KMS-11 (cell line): ENCODE data around the gene PTGES2.

ENCODE experiments used
- H2AFZ ChIP-seq: fragments of 200-600 bp; sonication (generic); 2 replicates; pipeline ENCODE4 v1.6.1; 2016; ENCODE audit warnings: antibody characterized with exemption, mixed run types, low read depth
- H3K27ac ChIP-seq: fragments of 200-600 bp; sonication (generic); 2 replicates; pipeline ENCODE4 v1.6.1; 2016; ENCODE audit warnings: mild to moderate bottlenecking, mixed run types
- H3K27me3 ChIP-seq: fragments of 200-600 bp; sonication (generic); 2 replicates; pipeline ENCODE4 v1.6.1; 2017; ENCODE audit warnings: mild to moderate bottlenecking, low read depth, mixed run types, moderate library complexity; ENCODE audit not compliant: insufficient read depth
- H3K36me3 ChIP-seq: fragments of 200-600 bp; sonication (generic); 2 replicates; pipeline ENCODE4 v1.6.1; 2017; ENCODE audit warnings: mild to moderate bottlenecking, mixed run types; ENCODE audit not compliant: insufficient read depth
- H3K4me1 ChIP-seq: fragments of 200-600 bp; sonication (generic); 2 replicates; pipeline ENCODE4 v1.6.1; 2016; ENCODE audit warnings: mild to moderate bottlenecking, low read depth, mixed run types; ENCODE audit not compliant: poor library complexity, severe bottlenecking
- H3K4me2 ChIP-seq: fragments of 200-600 bp; sonication (generic); 2 replicates; pipeline ENCODE4 v1.7.0; 2016; ENCODE audit warnings: mild to moderate bottlenecking, mixed run types
- H3K4me3 ChIP-seq: fragments of 200-600 bp; sonication (generic); IDR thresholded peaks from 2 replicates; pipeline ENCODE4 v1.6.1; 2017; ENCODE audit warnings: low read depth, low read length, mixed read lengths; ENCODE audit not compliant: insufficient read depth
- H3K79me2 ChIP-seq: fragments of 200-600 bp; sonication (generic); 2 replicates; pipeline ENCODE4 v1.6.1; 2016; ENCODE audit warnings: low read depth, mixed run types; ENCODE audit not compliant: insufficient read depth
- H3K9ac ChIP-seq: fragments of 200-600 bp; sonication (generic); 2 replicates; pipeline ENCODE4 v1.6.1; 2016; ENCODE audit warnings: mild to moderate bottlenecking, mixed run types
- H4K20me1 ChIP-seq: fragments of 200-600 bp; sonication (generic); 2 replicates; pipeline ENCODE4 v1.6.1; 2016; ENCODE audit warnings: mild to moderate bottlenecking, mixed run types; ENCODE audit not compliant: insufficient read depth
- TF ChIP-seq, protein P1 (sequence below): fragments of 200-600 bp; sonication (generic); conservative IDR thresholded peaks from 2 replicates; pipeline ENCODE4 v1.6.1; 2017; ENCODE audit warnings: low read depth, mild to moderate bottlenecking, antibody characterized with exemption, low read length, moderate library complexity, mixed read lengths

PTGES2 gene

GRCh38 chr9:128124451-128124850 lies 3.1 kb downstream of the PTGES2 start:
- Histone ChIP-seq H4K20me1 (no peaks in the 10 kb centered on the region), H3K27ac (no peak overlapping the region), H3K79me2 (peaks cover 31% of the 10 kb centered on the region), H3K4me3 (no peak overlapping the region), H2AFZ (no peak overlapping the region), H3K27me3 (no peaks in the 10 kb centered on the region), H3K36me3 (no peaks in the 10 kb centered on the region), H3K4me2 (no peak overlapping the region), H3K4me1 (peaks cover 18% of the 10 kb centered on the region), H3K9ac (no peak overlapping the region)
- TF ChIP-seq, protein P1, sequence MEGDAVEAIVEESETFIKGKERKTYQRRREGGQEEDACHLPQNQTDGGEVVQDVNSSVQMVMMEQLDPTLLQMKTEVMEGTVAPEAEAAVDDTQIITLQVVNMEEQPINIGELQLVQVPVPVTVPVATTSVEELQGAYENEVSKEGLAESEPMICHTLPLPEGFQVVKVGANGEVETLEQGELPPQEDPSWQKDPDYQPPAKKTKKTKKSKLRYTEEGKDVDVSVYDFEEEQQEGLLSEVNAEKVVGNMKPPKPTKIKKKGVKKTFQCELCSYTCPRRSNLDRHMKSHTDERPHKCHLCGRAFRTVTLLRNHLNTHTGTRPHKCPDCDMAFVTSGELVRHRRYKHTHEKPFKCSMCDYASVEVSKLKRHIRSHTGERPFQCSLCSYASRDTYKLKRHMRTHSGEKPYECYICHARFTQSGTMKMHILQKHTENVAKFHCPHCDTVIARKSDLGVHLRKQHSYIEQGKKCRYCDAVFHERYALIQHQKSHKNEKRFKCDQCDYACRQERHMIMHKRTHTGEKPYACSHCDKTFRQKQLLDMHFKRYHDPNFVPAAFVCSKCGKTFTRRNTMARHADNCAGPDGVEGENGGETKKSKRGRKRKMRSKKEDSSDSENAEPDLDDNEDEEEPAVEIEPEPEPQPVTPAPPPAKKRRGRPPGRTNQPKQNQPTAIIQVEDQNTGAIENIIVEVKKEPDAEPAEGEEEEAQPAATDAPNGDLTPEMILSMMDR = no peak

- H3K79me2 ChIP-seq = peaks cover 31% of the 10 kb centered on the region
- H3K4me1 ChIP-seq = peaks cover 11% of the 10 kb centered on the region
- no peak overlapping the region for H3K27ac ChIP-seq
- H3K4me3 ChIP-seq = no peak overlapping the region
- TF ChIP-seq, protein P1 = no peak
- no peaks in the 10 kb centered on the region for H4K20me1 ChIP-seq
- no peak overlapping the region for H2AFZ ChIP-seq
- H3K36me3 ChIP-seq = no peaks in the 10 kb centered on the region
- no peaks in the 10 kb centered on the region for H3K27me3 ChIP-seq
- no peak overlapping the region for H3K9ac ChIP-seq
- H3K4me2 ChIP-seq = no peak overlapping the region
Measured at GRCh38 chr9:128123451-128124080, 4.0 kb downstream of the PTGES2 start.

DNA sequence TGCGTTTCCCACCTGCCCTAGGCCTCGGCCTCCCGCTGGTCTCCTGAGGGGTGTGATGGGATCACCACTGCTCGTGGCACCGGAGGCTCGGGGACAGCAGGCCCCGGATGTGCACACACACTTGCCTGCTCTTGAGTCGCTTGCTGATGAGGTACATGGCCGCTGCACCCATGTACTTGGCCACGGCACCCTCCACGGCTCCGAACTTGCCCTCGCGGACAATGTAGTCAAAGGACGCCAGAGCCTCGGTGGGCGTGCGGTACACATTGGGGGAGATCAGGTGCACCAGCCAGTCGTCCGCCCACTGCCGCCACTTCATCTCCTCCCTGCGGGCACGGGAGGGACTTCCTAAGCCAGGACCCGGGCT lies 4.7 kb downstream of the PTGES2 start:
- TF ChIP-seq, protein P1 = no peak
- no peak overlapping the region for H3K9ac ChIP-seq
- H3K27ac ChIP-seq = no peak overlapping the region
- H3K4me2 ChIP-seq = no peak overlapping the region
- H3K4me3 ChIP-seq = no peak overlapping the region
- H2AFZ ChIP-seq = no peak overlapping the region
- H3K27me3 ChIP-seq = no peaks in the 10 kb centered on the region
- peaks cover 11% of the 10 kb centered on the region for H3K4me1 ChIP-seq
- no peaks in the 10 kb centered on the region for H4K20me1 ChIP-seq
- H3K79me2 ChIP-seq = peaks cover 31% of the 10 kb centered on the region
- H3K36me3 ChIP-seq = no peaks in the 10 kb centered on the region

DNA sequence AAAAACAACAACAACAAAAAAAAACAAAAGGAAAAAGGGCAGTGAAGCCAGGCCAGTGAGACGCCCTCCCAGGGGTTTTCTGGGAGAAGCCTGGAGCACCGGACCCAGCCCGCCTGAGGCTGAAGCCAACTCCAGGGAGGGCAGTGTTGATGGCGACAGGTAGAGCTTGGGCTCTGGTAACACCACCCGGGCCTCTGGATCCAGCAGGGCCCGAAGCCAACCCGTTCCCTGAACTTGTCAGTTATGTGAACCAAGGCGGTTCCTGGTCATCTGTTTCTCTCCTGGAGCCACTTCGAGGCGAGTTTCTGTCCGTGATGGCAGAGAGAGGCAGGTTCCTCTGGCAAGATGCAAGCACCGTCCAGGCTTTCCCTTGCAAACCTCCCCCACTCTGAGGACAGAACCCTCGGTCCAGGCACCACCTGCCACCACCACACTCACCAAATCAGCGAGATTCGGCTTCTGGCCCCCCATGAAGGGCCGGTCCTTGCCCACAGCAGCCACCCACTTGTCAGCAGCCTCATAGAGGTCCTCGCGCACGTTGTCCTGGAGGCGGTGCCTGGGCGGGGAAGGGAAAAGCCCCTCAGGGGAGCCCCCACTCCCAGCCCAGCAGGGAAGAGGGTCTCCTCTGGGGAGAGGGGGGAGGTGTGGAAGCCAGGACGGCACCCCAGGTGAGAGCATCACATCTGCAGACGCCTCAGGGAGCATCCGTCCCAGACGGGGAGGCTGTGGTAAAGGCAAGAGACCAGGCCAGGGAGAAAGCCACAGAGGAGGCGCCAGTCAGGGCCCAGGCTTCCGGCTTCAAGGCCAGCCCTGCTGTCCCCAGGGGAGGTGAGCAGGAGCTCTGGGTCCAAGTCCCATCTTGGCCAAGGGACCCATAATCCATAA lies 5.4 kb downstream of the PTGES2 start:
- TF ChIP-seq, protein P1 = no peak

More for the DNA sequence above, 5.4 kb downstream of the PTGES2 start:
- no peaks in the 10 kb centered on the region for H4K20me1 ChIP-seq
- no peaks in the 10 kb centered on the region for H3K27me3 ChIP-seq
- H3K9ac ChIP-seq = no peak overlapping the region
- H2AFZ ChIP-seq = no peak overlapping the region
- peaks cover 15% of the 10 kb centered on the region for H3K4me1 ChIP-seq
- no peaks in the 10 kb centered on the region for H3K36me3 ChIP-seq
- H3K4me3 ChIP-seq = no peak overlapping the region
- H3K79me2 ChIP-seq = peaks cover 28% of the 10 kb centered on the region
- no peak overlapping the region for H3K4me2 ChIP-seq
- H3K27ac ChIP-seq = no peak overlapping the region
